ENCODE results near the gene CD6.

CD6 gene

DNA sequence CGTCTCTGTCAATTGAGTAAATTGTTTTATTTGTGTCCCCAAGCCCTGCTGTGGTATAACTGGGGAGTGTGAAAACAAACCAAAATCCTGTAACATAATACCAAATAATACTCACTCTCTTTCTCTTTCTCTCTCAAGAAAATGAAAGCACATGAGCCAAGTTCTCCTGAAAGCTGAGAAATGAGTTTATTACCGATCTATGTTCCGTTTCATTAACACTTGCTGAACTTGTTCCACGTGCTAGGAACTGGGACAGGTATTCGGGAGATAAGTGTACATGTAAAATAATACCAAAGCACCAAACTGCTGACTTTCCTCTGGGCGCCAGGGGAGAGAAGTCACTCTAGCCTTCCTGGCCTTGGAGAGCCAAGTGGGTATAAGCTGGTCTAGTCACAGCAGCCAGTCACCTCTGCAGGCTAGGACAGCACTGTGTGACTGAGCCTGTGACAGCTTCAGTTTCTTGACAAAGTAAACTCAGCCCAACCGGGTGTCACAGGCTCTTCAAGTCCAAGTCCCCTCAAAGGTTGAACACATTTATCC lies 23.1 kb downstream of the CD6 start:
- no peak for DNase-seq (ENCODE audit: low read depth in 2 of 2)
- TF ChIP-seq, protein P1, sequence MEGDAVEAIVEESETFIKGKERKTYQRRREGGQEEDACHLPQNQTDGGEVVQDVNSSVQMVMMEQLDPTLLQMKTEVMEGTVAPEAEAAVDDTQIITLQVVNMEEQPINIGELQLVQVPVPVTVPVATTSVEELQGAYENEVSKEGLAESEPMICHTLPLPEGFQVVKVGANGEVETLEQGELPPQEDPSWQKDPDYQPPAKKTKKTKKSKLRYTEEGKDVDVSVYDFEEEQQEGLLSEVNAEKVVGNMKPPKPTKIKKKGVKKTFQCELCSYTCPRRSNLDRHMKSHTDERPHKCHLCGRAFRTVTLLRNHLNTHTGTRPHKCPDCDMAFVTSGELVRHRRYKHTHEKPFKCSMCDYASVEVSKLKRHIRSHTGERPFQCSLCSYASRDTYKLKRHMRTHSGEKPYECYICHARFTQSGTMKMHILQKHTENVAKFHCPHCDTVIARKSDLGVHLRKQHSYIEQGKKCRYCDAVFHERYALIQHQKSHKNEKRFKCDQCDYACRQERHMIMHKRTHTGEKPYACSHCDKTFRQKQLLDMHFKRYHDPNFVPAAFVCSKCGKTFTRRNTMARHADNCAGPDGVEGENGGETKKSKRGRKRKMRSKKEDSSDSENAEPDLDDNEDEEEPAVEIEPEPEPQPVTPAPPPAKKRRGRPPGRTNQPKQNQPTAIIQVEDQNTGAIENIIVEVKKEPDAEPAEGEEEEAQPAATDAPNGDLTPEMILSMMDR (IDR thresholded peaks at IDR 0.05; ENCODE audit: low read depth, low read length) = no peak
- H3K4me3 ChIP-seq (replicated peaks in 1 of 2; ENCODE audit: low read depth in 2 of 2, low read length in 2 of 2) = no peak overlapping the region

DNA sequence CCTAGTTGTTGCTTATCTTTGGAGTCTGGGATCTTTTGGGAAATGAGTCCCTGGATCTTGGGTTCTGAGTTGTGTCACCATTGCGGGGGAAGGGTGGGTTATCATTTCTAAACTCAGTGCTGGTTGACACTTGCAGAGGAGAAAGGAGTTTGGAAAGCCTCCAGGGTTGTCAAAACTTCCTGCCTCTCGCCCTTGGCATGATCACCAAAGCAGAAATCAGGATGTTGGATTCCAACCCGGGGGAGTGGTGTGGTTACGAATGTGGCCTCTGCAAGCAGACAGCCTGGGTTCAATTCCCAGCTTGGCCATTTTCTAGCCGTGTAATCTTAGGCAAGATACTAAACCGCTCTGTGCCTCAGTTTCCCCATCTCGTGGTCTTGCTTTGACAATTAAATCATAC lies 24.3 kb downstream of the CD6 start:
- no peak overlapping the region for H3K4me3 ChIP-seq (replicated peaks in 1 of 2; ENCODE audit: low read depth in 2 of 2, low read length in 2 of 2)
- peak in 1 of 2 donors; percentile 39 for DNase-seq (ENCODE audit: low read depth in 2 of 2)
- TF ChIP-seq, protein P1 (IDR thresholded peaks at IDR 0.05; ENCODE audit: low read depth, low read length) = no peak

DNA sequence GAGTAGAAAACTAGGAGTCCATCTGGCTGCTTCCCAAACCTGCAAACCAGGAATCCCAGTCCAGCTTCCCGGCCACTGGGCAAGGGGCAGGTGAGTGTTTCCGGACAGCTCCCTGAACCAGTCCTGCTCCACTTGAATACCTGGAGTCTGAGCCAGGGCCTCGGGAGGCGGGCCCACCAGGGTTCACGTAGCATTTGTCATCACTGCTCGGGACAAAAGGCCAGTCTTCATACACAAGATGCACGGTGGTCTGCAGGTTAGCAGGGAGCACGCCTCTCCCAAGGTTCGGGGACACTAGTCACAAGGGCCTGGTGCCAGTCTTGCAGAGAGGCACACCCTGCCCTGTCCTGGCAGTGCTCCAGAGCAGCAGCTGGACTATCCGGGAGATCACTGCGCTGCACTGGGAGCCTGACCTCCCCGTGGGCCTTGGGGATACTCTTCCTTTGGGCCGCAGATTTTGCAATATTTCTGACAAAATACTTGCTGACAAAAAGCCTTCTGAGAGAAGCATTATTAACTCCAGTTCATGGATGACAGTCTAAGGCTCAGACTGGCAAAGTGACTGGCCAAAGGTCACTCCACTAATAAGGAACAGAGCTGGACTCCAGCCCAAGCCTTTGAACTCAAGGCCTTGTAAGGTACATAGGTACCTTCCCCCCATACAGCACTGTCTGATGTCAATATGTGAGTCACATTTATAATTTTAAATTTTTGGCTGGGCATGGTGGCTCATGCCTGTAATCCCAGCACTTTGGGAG lies 25.1 kb downstream of the CD6 start:
- DNase-seq (ENCODE audit: low read depth in 2 of 2) = no peak

DNA sequence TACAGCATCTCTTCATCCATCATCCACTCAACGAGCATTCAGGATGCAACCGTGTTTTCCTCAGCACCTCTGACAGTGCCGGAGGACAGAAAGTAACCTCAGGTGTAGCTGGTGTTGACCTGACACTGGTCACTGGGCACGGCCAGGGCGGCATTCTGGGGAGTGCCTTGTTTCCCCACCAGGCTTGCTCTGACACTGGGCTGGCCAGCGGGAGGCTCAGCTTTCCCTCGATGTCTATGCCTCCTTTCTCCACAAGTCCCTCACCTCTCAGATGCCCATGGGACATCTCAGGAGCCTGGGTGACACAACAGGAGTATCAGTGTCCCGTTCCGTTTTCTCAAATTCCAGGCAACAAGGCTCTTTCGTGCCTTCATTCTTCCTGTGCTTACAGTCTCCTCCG lies 28.9 kb downstream of the CD6 start:
- DNase-seq (ENCODE audit: low read depth in 2 of 2) = no peak
- no peak overlapping the region for H3K4me3 ChIP-seq (replicated peaks in 1 of 2; ENCODE audit: low read depth in 2 of 2, low read length in 2 of 2)
- TF ChIP-seq, protein P1 (IDR thresholded peaks at IDR 0.05; ENCODE audit: low read depth, low read length) = no peak

More for the DNA sequence above, 25.1 kb downstream of the CD6 start:
- TF ChIP-seq, protein P1 (IDR thresholded peaks at IDR 0.05; ENCODE audit: low read depth, low read length) = no peak
- no peak overlapping the region for H3K4me3 ChIP-seq (replicated peaks in 1 of 2; ENCODE audit: low read depth in 2 of 2, low read length in 2 of 2)

DNA sequence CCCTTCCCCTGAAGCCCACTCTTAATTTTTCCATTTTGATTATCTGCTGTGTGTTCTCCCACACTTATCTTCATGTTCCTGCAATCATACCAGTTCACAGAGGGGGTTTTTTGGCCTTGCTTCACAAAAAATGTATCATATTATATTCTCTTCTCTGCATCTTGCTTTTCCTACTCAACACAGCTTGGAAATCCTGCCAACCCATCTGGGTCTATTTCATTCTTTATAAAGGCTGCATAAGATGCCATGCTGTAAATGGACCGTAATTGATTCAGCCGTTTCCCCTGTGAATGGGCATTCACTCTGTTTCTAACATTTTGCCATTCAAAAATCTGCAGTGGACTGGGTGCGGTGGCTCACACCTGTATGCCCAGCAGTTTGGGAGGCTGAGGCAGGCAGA lies 30.5 kb downstream of the CD6 start:
- no peak for DNase-seq (ENCODE audit: low read depth in 2 of 2)
- TF ChIP-seq, protein P1 (IDR thresholded peaks at IDR 0.05; ENCODE audit: low read depth, low read length) = no peak
- no peak overlapping the region for H3K4me3 ChIP-seq (replicated peaks in 1 of 2; ENCODE audit: low read depth in 2 of 2, low read length in 2 of 2)

DNA sequence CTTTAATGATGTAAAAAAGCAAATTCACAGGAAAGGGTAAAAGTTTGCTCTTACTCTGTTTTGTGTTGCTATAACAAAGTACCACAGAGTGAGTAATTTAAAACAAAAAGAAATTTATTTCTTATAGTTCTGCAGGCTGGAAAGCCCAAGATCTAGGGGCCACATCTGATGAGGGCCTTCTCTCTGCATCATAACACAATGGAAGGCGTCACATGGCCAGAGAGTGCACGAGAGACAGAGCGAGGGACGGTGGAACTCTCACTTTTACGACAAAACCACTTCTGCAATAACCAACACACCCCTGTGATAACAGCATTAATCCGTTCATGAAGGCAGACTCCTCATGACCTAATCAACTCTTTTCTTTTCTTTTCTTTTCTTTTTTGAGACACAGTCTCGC lies 31.1 kb downstream of the CD6 start:
- no peak for DNase-seq (ENCODE audit: low read depth in 2 of 2)
- no peak overlapping the region for H3K4me3 ChIP-seq (replicated peaks in 1 of 2; ENCODE audit: low read depth in 2 of 2, low read length in 2 of 2)
- TF ChIP-seq, protein P1 (IDR thresholded peaks at IDR 0.05; ENCODE audit: low read depth, low read length) = no peak
